Pancreas (tissue), 10 donors: ENCODE measurements around the gene ROCK1. TPM values are rescaled to one million over a fixed set of nuclear protein-coding genes. Genes with fewer than 3 reads are reported as not detected.
A peak's percentile ranks its signal among the peaks of the same experiment; 100 is the strongest.
"Not testable (repeated sequence)": the region's sequence is repeated elsewhere in the genome, so short reads cannot be mapped to it uniquely, and the experiment has no call there.

Experiments used
- ATAC-seq, 4 donors: fragments of 200-7000 bp; cut with Tn5 transposase; one replicate each; pipeline versions ENCODE4 v1.8.0 to v1.9.1; 2020; ENCODE audit warnings: mild to moderate bottlenecking in 4 of 4, moderate library complexity in 4 of 4
- DNase-seq, 6 donors: peaks; one replicate each; pipeline ENCODE4 v3.0.0-alpha.2; 2020
- FAIRE-seq: peaks from 2 replicates; lab custom pipeline; 2012; peaks lifted over from hg19 to GRCh38; lab: Jason Lieb, UNC
- H3K27ac ChIP-seq, 4 donors: fragments of 200-600 bp; sonication (generic); 1 replicate in 3 of 4; 2 replicates in 1 of 4; pipeline versions ENCODE4 v1.5.0 to v1.8.0; 2020
- H3K27me3 ChIP-seq, 4 donors: fragments of 200-600 bp; one replicate each; pipeline ENCODE4 v1.8.0; 2021
- H3K36me3 ChIP-seq, 3 donors: fragments of 200-600 bp; sonication (generic) in 1 of 3; one replicate each; pipeline versions ENCODE4 v1.5.0 to v1.8.0; 2020 to 2021
- H3K4me1 ChIP-seq, 3 donors: fragments of 200-600 bp; one replicate each; pipeline ENCODE4 v1.8.0; 2021
- H3K4me3 ChIP-seq, 4 donors: fragments of 200-600 bp; sonication (generic) in 2 of 4; one replicate each; pipeline versions ENCODE4 v1.5.0 to v1.8.0; 2020 to 2021
- H3K9me3 ChIP-seq, 4 donors: fragments of 200-600 bp; one replicate each; pipeline ENCODE4 v1.8.0; 2021
- WGBS, 2 donors: extraction: QIAGEN DNeasy Blood & Tissue Kit; methylation state at CpG; one replicate each; pipeline ENCODE4 v1.1.7; 2013; 5-methylcytosine and 5-hydroxymethylcytosine counted together
- intact Hi-C, 3 donors: fragments of 100-400 bp; cut with DNase I; formaldehyde crosslinking; loops; one replicate each; pipeline versions ENCODE4 v1.11.1 to v1.14.2; 2022
- polyA plus RNA-seq, 2 donors: library from polyadenylated mRNA; stranded (reverse); fragments of 200-250 nt; gene quantifications; one replicate each; pipeline ENCODE4 v1.2.3, GENCODE V29; 2013
- total RNA-seq, 6 donors: library from RNA; stranded (reverse); fragmentation: NEBNext Ultra II Directional in 4 of 6; extraction: Animal tissue kit (Norgen Biotek cat#: 25700) in 4 of 6; gene quantifications; one replicate each; pipeline versions ENCODE4 v1.2.1 to v1.2.4, GENCODE V29; 2021 to 2023
- TF ChIP-seq, protein P1 (sequence below), 4 donors: fragments of 200-600 bp; sonication (generic) in 3 of 4; IDR thresholded peaks; one replicate each; pipeline versions ENCODE4 v1.5.0 to v1.8.0; 2021; ENCODE audit warnings: antibody characterized with exemption in 4 of 4
- donor health status: healthy with polysubstance abuse.
- donor health status: DM: no; HTN: no; CAD: no; lungs with moderate emphysema.
- donor health status: DM: no; HTN: no; CAD: no.
- donor health status: control.
- donor health status: control.
- donor health status: Bipolar disorder and iron deficiency.
- donor health status: DM: yes; HTN: yes; CAD: no.
- donor health status: DM: no; HTN: no; CAD: no.
- donor health status: DM: no; HTN: no; CAD: no.
- donor health status: DM: yes; HTN: yes; CAD: no.

ROCK1 gene
- total and polyA plus RNA-seq, 8 donors, result 6.1 to 25.1 (median 11.3) TPM

DNA sequence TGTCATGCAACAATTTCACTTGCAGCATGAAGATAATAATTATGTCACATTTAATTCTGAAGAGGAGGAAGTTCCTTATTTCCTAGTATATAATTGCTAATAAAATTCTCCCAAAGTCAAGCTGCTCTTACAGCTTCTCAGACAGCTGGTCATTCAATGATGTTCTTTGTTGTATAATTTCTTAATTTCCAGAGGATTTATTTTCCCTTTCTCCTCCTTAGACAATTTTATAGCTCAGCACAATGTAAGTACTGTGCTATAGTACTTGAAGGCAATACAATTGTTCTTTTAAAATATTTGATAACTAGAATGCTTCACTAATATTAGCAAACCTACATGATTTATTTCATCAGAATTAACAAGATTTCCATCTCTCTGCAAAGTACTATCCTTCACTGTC is 73.4 kb downstream of the ROCK1 start:
- TF ChIP-seq, protein P1, sequence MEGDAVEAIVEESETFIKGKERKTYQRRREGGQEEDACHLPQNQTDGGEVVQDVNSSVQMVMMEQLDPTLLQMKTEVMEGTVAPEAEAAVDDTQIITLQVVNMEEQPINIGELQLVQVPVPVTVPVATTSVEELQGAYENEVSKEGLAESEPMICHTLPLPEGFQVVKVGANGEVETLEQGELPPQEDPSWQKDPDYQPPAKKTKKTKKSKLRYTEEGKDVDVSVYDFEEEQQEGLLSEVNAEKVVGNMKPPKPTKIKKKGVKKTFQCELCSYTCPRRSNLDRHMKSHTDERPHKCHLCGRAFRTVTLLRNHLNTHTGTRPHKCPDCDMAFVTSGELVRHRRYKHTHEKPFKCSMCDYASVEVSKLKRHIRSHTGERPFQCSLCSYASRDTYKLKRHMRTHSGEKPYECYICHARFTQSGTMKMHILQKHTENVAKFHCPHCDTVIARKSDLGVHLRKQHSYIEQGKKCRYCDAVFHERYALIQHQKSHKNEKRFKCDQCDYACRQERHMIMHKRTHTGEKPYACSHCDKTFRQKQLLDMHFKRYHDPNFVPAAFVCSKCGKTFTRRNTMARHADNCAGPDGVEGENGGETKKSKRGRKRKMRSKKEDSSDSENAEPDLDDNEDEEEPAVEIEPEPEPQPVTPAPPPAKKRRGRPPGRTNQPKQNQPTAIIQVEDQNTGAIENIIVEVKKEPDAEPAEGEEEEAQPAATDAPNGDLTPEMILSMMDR (IDR thresholded peaks at IDR 0.05), result no peak
- H3K27ac ChIP-seq, result no peak overlapping the region
- no peak for FAIRE-seq
- H3K4me3 ChIP-seq, result no peak overlapping the region
- H3K9me3 ChIP-seq, result no peaks in the 10 kb centered on the region
- H3K4me1 ChIP-seq, result no peaks in the 10 kb centered on the region
- H3K36me3 ChIP-seq, result peaks cover 0 to 7% (median 0%) of the 10 kb centered on the region in 3 donors
- DNase-seq, result no peak
- no peaks in the 10 kb centered on the region for H3K27me3 ChIP-seq
- ATAC-seq, result no peak
- intact Hi-C loops, result no loop called here

DNA sequence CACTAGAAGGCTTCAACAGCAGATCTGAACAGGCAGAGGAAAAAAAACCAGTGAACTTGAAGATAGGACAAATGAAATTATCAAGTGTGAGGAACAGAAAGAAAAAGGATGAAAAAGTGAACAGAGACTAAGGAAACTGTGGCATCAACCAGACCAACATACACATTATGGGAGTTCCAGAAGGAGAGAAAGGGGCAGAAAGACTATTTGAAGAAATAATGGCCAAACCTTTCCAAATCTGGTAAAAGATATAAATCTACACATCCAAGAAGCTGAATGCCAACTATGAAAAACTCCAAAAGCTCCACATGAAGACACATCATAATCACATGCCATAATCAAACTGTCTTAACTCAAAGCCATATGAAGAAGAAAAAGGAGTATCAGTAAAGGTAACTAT is 79.8 kb downstream of the ROCK1 start:
- DNase-seq (no peak), FAIRE-seq (no peak), ATAC-seq (no peak)
- H3K36me3 ChIP-seq, result no peaks in the 10 kb centered on the region
- peaks cover 0 to 6% (median 0%) of the 10 kb centered on the region in 4 donors for H3K9me3 ChIP-seq
- no peak overlapping the region for H3K4me3 ChIP-seq
- H3K27me3 ChIP-seq, result no peaks in the 10 kb centered on the region
- TF ChIP-seq, protein P1 (IDR thresholded peaks at IDR 0.05), result no peak
- no peak overlapping the region for H3K27ac ChIP-seq
- no peaks in the 10 kb centered on the region for H3K4me1 ChIP-seq
- intact Hi-C loops, result no loop called here

DNA sequence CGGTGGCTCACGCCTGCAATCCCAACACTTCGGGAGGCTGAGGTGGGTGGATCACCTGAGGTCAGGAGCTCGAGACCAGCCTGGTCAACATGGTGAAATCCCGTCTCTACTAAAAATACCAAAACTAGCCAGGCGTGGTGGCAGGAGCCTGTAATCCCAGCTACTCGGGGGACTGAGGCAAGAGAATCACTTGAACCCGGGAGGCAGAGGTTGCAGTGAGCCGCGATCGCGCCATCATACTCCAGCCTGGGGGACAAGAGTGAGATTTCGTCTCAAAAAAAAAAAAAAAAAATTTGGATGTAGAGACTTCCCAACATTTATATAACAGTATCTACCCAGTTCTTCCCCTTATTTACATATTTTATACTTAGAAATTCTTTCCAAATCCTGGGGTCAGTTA is 93.4 kb downstream of the ROCK1 start:
- H3K4me3 ChIP-seq, H3K27ac ChIP-seq, FAIRE-seq, H3K27me3 ChIP-seq, H3K4me1 ChIP-seq, ATAC-seq, intact Hi-C loops, H3K9me3 ChIP-seq, DNase-seq: not testable (repeated sequence)
- peaks cover 0 to 34% (median 3%) of the 10 kb centered on the region in 3 donors for H3K36me3 ChIP-seq
- 98 to 99% methylated on average over 13 of the region's 13 CpGs for WGBS, 2 donors

DNA sequence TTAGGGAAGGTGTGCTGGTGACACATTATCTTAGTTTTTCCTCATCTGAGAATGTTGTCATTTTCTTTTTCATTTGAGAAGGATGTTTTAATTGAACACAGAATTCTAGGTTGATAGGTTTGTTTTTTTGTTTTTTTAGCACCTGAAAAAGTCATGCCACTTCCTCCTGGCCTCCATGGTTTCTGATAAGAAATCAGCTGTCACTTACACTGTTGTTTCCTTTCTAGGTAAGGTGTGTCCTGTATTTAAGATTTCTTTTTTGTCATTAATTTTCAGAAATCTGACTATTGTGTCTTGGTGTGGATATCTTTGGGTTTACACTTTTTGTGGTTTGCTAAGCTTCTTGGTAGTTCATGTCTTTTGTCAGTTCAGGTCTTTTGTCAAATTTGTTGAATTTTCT is 99.3 kb downstream of the ROCK1 start:
- peaks cover 3 to 33% (median 9%) of the 10 kb centered on the region in 3 donors for H3K36me3 ChIP-seq
- no peaks in the 10 kb centered on the region for H3K4me1 ChIP-seq
- FAIRE-seq (no peak), DNase-seq (no peak), ATAC-seq (no peak)
- H3K9me3 ChIP-seq, result no peaks in the 10 kb centered on the region
- TF ChIP-seq, protein P1 (IDR thresholded peaks at IDR 0.05), result no peak
- H3K27ac ChIP-seq, result no peak overlapping the region
- intact Hi-C loops, result no loop called here
- no peaks in the 10 kb centered on the region for H3K27me3 ChIP-seq
- no peak overlapping the region for H3K4me3 ChIP-seq

DNA sequence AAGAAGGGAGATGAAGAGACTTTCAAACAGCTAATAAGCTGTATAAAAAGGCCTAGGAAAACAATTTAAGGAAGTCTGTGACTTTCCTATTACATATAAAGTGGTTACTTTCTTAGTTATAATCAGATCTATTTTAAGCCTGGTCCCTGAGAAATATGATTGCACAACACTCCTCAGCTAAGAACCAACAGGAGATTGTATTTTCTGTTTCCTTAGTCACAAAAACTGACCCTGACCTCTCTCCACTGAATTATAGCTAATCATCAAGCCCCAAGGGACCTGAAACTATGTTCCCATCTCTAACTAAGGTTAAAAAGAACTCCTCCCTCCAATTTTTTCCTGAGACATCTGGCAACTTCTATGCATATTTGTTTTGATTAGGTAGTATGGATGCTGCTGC is 106.9 kb downstream of the ROCK1 start:
- peak overlapping the region in 1 of 4 donors; percentile 0 for H3K27ac ChIP-seq
- peaks cover 0 to 22% (median 5%) of the 10 kb centered on the region in 3 donors for H3K36me3 ChIP-seq
- TF ChIP-seq, protein P1 (IDR thresholded peaks at IDR 0.05), result no peak
- H3K9me3 ChIP-seq, result no peaks in the 10 kb centered on the region
- no peaks in the 10 kb centered on the region for H3K27me3 ChIP-seq
- FAIRE-seq (no peak), DNase-seq (no peak), ATAC-seq (peak; percentile 24 to 82 (median 80))
- H3K4me3 ChIP-seq, result no peak overlapping the region
- intact Hi-C loops, result no loop called here
- peaks cover 0 to 5% (median 0%) of the 10 kb centered on the region in 3 donors for H3K4me1 ChIP-seq

DNA sequence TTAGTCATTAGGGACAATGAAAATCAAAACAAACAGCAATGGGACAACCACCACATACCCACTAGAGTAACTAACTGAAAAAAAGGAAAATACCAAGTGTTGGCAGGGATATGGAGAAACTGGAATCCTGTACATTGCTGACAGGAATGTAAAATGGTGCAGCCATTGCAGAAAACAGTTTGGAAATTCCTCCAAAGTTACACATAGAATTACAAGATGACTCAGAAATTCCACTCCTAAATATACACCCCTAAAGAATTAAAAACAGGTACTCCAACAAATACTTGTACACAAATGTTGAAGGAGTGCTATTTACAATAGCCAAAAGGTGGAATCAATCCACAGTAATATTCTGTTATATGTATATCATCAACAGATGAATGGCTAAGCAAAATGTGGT is 110.9 kb downstream of the ROCK1 start:
- Histone ChIP-seq H3K4me1 (peaks cover 0 to 5% (median 0%) of the 10 kb centered on the region in 3 donors), H3K9me3 (no peaks in the 10 kb centered on the region), H3K4me3 (no peak overlapping the region), H3K36me3 (peaks cover 0 to 5% (median 0%) of the 10 kb centered on the region in 3 donors), H3K27ac (no peak overlapping the region), H3K27me3 (no peaks in the 10 kb centered on the region)
- ATAC-seq, result no peak
- no peak for DNase-seq
- TF ChIP-seq, protein P1 (IDR thresholded peaks at IDR 0.05), result no peak
- intact Hi-C loops, result no loop called here
- FAIRE-seq, result no peak
